Tibial nerve (tissue), 4 donors: Measurements from ENCODE around the gene TSHZ3. TPM values are rescaled to one million over a fixed set of nuclear protein-coding genes. Genes with fewer than 3 reads are reported as not detected.

Source experiments
- DNase-seq, 2 donors: peaks; one replicate each; pipeline ENCODE4 v3.0.0-alpha.2; 2019; ENCODE audit warnings: low spot score in 2 of 2
- H3K27ac ChIP-seq, 4 donors: fragments of 200-600 bp; sonication (generic) in 3 of 4; one replicate each; pipeline ENCODE4 v1.5.1; 2017 to 2019; ENCODE audit warnings: mild to moderate bottlenecking in 1 of 4
- H3K27me3 ChIP-seq, 2 donors: fragments of 200-600 bp; sonication (generic) in 1 of 2; one replicate each; pipeline versions ENCODE4 v1.5.1 to v1.6.0; 2017 to 2019
- H3K36me3 ChIP-seq, 3 donors: fragments of 200-600 bp; sonication (generic); one replicate each; pipeline ENCODE4 v1.5.1; 2018 to 2019
- H3K4me1 ChIP-seq, 4 donors: fragments of 200-600 bp; sonication (generic) in 3 of 4; one replicate each; pipeline ENCODE4 v1.5.1; 2017 to 2019
- H3K4me3 ChIP-seq, 4 donors: fragments of 200-600 bp; sonication (generic) in 3 of 4; one replicate each; pipeline ENCODE4 v1.5.1; 2017 to 2019; ENCODE audit warnings: mild to moderate bottlenecking in 1 of 4, moderate library complexity in 1 of 4
- H3K9me3 ChIP-seq, 4 donors: fragments of 200-600 bp; sonication (generic) in 3 of 4; one replicate each; pipeline ENCODE4 v1.5.1; 2017 to 2019
- EP300 ChIP-seq, 2 donors: sonication (generic); formaldehyde crosslinking; IDR thresholded peaks; one replicate each; pipeline ENCODE4 v1.6.1; 2017; ENCODE audit warnings: antibody characterized with exemption in 2 of 2, mild to moderate bottlenecking in 1 of 2
- POLR2A ChIP-seq, 2 donors: fragments of 450-650 bp; IDR thresholded peaks; one replicate each; pipeline ENCODE4 v1.6.1; 2017; ENCODE audit warnings: antibody characterized with exemption in 2 of 2, mild to moderate bottlenecking in 2 of 2, moderate library complexity in 2 of 2
- WGBS, 2 donors: methylation state at CpG; one replicate each; pipeline ENCODE4 v1.1.5; 2018; 5-methylcytosine and 5-hydroxymethylcytosine counted together
- total RNA-seq, 4 donors: library from RNA; depleted of rRNA; stranded (reverse); fragments of >200 nt; gene quantifications; one replicate each; pipeline ENCODE4 v1.1.0, GENCODE V29; 2016
- TF ChIP-seq, protein P1 (sequence below), 5 experiments: fragments of 200-600 bp in 3 of 5; fragments of 450-650 bp in 2 of 5; sonication (generic) in 3 of 5; IDR thresholded peaks; one replicate each; pipeline ENCODE4 v1.5.1; 2016 to 2019; ENCODE audit warnings: antibody characterized with exemption in 5 of 5, mild to moderate bottlenecking in 3 of 5, moderate library complexity in 2 of 5

The TSHZ3 gene
- total RNA-seq, 4 donors from 2014 or later = 20.4 to 22.4 (median 22.3) TPM

DNA sequence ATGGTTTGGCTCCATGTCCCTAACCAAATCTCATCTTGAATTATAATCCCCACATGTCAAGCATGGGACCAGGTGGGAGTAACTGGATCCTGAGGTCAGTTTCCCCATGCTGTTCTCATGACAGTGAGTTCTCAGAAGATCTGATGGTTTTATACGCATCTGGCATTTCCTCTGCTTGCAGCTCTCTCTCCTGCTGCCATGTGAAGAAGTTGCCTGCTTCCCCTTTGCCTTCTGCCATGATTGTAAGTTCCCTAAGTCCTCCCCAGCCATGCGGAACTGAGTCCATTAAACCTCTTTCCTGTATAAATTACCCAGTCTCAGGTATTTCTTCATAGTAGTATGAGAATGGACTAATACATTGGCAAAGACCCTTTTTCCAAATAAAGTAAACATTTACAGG lies 96.8 kb downstream of the TSHZ3 start:
- Histone ChIP-seq H3K27me3 (no peaks in the 10 kb centered on the region), H3K4me3 (no peak overlapping the region), H3K9me3 (no peaks in the 10 kb centered on the region), H3K36me3 (no peaks in the 10 kb centered on the region), H3K27ac (no peak overlapping the region), H3K4me1 (peaks cover 0 to 3% (median 0%) of the 10 kb centered on the region in 4 donors)
- 86 to 87% methylated on average over 2 of the region's 2 CpGs for WGBS, 2 donors
- DNase-seq = no peak
- TF ChIP-seq, protein P1, sequence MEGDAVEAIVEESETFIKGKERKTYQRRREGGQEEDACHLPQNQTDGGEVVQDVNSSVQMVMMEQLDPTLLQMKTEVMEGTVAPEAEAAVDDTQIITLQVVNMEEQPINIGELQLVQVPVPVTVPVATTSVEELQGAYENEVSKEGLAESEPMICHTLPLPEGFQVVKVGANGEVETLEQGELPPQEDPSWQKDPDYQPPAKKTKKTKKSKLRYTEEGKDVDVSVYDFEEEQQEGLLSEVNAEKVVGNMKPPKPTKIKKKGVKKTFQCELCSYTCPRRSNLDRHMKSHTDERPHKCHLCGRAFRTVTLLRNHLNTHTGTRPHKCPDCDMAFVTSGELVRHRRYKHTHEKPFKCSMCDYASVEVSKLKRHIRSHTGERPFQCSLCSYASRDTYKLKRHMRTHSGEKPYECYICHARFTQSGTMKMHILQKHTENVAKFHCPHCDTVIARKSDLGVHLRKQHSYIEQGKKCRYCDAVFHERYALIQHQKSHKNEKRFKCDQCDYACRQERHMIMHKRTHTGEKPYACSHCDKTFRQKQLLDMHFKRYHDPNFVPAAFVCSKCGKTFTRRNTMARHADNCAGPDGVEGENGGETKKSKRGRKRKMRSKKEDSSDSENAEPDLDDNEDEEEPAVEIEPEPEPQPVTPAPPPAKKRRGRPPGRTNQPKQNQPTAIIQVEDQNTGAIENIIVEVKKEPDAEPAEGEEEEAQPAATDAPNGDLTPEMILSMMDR (IDR thresholded peaks at IDR 0.05) = no peak
- TF ChIP-seq EP300 (IDR thresholded peaks at IDR 0.05) = no peak

DNA sequence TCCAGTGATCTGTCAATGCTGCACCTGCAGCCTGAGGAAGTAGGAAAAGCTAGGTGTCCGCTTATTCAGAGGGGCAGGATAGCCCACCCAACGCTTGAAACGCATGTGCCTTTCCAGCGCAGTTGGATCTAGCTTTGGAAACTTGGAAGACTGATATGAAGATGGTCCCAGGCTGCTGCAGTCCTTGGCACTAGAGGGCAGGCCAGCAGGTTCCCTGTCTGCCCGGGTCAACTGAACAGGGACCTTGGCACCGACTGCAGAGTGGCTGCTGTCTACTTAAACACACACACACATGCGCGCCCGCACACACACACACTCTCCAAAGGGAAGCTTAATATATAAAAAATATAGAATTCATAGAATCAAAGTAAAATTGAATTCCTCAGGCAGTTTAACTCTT lies 100.0 kb downstream of the TSHZ3 start:
- Histone ChIP-seq H3K9me3 (no peaks in the 10 kb centered on the region), H3K4me1 (peaks cover 0 to under 1% (median 0%) of the 10 kb centered on the region in 4 donors), H3K27ac (no peak overlapping the region), H3K27me3 (no peaks in the 10 kb centered on the region), H3K36me3 (no peaks in the 10 kb centered on the region), H3K4me3 (no peak overlapping the region)
- TF ChIP-seq EP300 (IDR thresholded peaks at IDR 0.05) = no peak
- TF ChIP-seq, protein P1 (IDR thresholded peaks at IDR 0.05) = no peak
- no peak for TF ChIP-seq POLR2A (IDR thresholded peaks at IDR 0.05)
- DNase-seq = no peak
- 78 to 81% methylated on average over 9 of the region's 9 CpGs for WGBS, 2 donors

DNA sequence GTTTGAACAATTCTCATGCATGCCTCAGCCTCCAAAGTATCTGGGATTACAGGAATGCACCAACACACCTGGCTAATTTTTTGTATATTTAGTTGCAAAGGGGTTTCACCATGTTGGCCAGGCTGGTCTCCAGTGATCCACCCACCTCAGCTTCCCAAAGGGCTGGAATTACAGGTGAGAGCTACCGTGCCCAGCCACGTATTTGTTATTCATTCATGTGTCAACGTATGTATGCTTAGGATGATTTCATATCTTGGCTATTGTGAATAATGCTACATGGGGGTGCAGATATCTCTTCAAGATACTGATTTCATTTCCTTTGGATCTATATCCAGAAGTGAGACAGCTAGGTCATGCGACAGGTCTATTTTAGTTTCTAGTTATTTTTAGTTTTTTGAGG lies 113.4 kb downstream of the TSHZ3 start:
- H3K27me3 ChIP-seq = no peaks in the 10 kb centered on the region
- no peak overlapping the region for H3K27ac ChIP-seq
- no peaks in the 10 kb centered on the region for H3K4me1 ChIP-seq
- no peak overlapping the region for H3K4me3 ChIP-seq
- TF ChIP-seq POLR2A (IDR thresholded peaks at IDR 0.05) (no peak), EP300 (IDR thresholded peaks at IDR 0.05) (no peak)
- TF ChIP-seq, protein P1 (IDR thresholded peaks at IDR 0.05) = no peak
- H3K9me3 ChIP-seq = peaks cover 0 to 7% (median 0%) of the 10 kb centered on the region in 4 donors
- no peaks in the 10 kb centered on the region for H3K36me3 ChIP-seq
- WGBS, 2 donors = 86 to 91% methylated on average over 4 of the region's 4 CpGs
- DNase-seq = no peak

DNA sequence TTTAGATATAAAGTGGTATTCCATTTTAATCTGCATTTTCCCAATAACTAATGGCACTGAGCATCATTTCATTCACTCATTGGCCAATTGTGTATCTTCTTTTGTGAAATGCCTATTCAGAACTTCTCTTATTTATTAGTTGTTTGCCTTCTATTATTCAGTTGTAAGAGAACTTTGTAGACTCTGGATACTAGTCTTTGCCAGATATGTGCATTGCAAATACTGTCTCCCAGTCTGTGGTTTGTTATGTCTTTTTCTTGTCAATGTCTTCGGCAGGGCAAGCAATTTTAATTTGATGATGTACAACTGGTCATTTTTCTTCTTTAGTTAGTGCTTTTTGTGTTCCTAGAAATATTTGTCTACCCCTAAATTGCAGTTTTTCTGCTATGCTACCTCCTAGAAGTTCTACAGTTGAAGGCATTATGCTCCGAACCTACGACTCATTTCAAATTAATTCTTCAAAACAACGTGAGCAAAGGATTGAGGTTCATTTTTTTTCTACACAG lies 115.9 kb downstream of the TSHZ3 start:
- H3K27ac ChIP-seq = no peak overlapping the region
- H3K27me3 ChIP-seq = no peaks in the 10 kb centered on the region
- DNase-seq = no peak
- H3K36me3 ChIP-seq = no peaks in the 10 kb centered on the region
- H3K9me3 ChIP-seq = no peaks in the 10 kb centered on the region
- H3K4me3 ChIP-seq = no peak overlapping the region
- WGBS, 2 donors = 69 to 81% methylated on average over 4 of the region's 4 CpGs
- no peak for TF ChIP-seq POLR2A (IDR thresholded peaks at IDR 0.05)
- TF ChIP-seq, protein P1 (IDR thresholded peaks at IDR 0.05) = no peak
- TF ChIP-seq EP300 (IDR thresholded peaks at IDR 0.05) = no peak
- no peaks in the 10 kb centered on the region for H3K4me1 ChIP-seq

DNA sequence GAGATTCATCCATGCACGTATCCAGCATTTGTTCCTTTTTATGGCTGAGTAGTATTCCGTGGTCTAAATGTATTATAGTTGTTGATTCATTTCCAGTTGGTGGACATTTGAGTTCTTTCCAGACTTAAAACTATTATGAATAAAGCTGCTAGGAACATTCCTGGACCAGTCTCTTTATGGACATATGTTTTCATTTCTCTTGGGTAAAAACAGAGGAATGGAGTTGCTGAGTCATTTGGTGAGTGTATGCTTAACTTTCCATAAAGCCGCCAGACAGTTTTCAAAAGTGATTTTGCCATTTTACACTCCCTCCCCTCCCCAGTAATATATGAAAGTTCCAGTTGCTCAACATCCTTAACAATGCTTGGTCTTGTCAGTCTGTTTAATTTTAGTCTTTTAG lies 116.4 kb downstream of the TSHZ3 start:
- H3K4me1 ChIP-seq = no peaks in the 10 kb centered on the region
- TF ChIP-seq, protein P1 (IDR thresholded peaks at IDR 0.05) = no peak
- TF ChIP-seq EP300 (IDR thresholded peaks at IDR 0.05) = no peak
- TF ChIP-seq POLR2A (IDR thresholded peaks at IDR 0.05) = no peak
- H3K27me3 ChIP-seq = no peaks in the 10 kb centered on the region
- no peaks in the 10 kb centered on the region for H3K36me3 ChIP-seq
- no peaks in the 10 kb centered on the region for H3K9me3 ChIP-seq
- no peak overlapping the region for H3K27ac ChIP-seq
- H3K4me3 ChIP-seq = no peak overlapping the region
- WGBS, 2 donors = 84 to 88% methylated on average over 3 of the region's 3 CpGs
- no peak for DNase-seq
